Endothelial cell of umbilical vein (primary cell): ENCODE results near the gene CARNS1. TPM values are rescaled to one million over a fixed set of nuclear protein-coding genes. Genes with fewer than 3 reads are reported as not detected.

ENCODE experiments used
- BruUV-seq: library from RNA; stranded (reverse); fragments of 400-500 nt; replicated peaks from 2 replicates; lab custom pipeline; 2021; lab: Mats Ljungman, UMichigan
- CTCF ChIA-PET: fragments of 300-600, 350-600 bp; sonication (Branson Sonifier 250); formaldehyde crosslinking; loops from one replicate; lab custom pipeline; 2021; ENCODE audit warnings: antibody characterized with exemption, inconsistent platforms; lab: Charles Lee
- POLR2A ChIA-PET: fragments of 300-600, 350-600 bp; sonication (Branson Sonifier 250); formaldehyde crosslinking; loops from one replicate; lab custom pipeline; 2021; ENCODE audit warnings: antibody characterized with exemption, inconsistent platforms; lab: Charles Lee
- DNase-seq: peaks from one replicate; pipeline ENCODE4 v3.0.0-alpha.2; 2011; ENCODE audit warnings: low read depth, low spot score
- FAIRE-seq: peaks from 2 replicates; lab custom pipeline; 2011; peaks lifted over from hg19 to GRCh38; lab: Jason Lieb, UNC
- H2AFZ ChIP-seq: 2 replicates; pipeline ENCODE4 v1.6.0; 2012; ENCODE audit warnings: low read depth, low read length, control low read depth, inconsistent platforms
- H3K27ac ChIP-seq: 2 replicates; pipeline ENCODE4 v1.5.1; 2011; ENCODE audit warnings: low read depth, mild to moderate bottlenecking, control low read depth, low read length, moderate library complexity; ENCODE audit not compliant: insufficient read depth
- H3K27me3 ChIP-seq, 2 experiments: 2 replicates each; pipeline versions ENCODE4 v1.6.0 to v1.6.1; 2011; ENCODE audit warnings: low read length in 2 of 2, mixed read lengths in 1 of 2; ENCODE audit not compliant: control insufficient read depth in 2 of 2, insufficient read depth in 2 of 2
- H3K36me3 ChIP-seq, 2 experiments: 2 replicates in 1 of 2; 3 replicates in 1 of 2; pipeline ENCODE4 v1.5.1; 2011; ENCODE audit warnings: low read length in 2 of 2, mild to moderate bottlenecking in 1 of 2, moderate library complexity in 1 of 2; ENCODE audit not compliant: control insufficient read depth in 2 of 2, insufficient read depth in 2 of 2; ENCODE audit errors: extremely low read depth in 1 of 2
- H3K4me1 ChIP-seq: 3 replicates; pipeline ENCODE4 v1.5.1; 2011; ENCODE audit warnings: mild to moderate bottlenecking, low read length; ENCODE audit not compliant: control insufficient read depth, insufficient read depth; ENCODE audit errors: extremely low read depth
- H3K4me2 ChIP-seq: 2 replicates; pipeline ENCODE4 v1.6.1; 2011; ENCODE audit warnings: low read length, control low read depth, mixed read lengths; ENCODE audit not compliant: insufficient read depth
- H3K4me3 ChIP-seq, 3 experiments: fragments of 200-600 bp in 1 of 3; sonication (generic), shearing (Covaris generic) in 1 of 3; replicated peaks in 1 of 3; 2 replicates each; pipeline ENCODE4 v1.5.1; 2011 to 2016; ENCODE audit warnings: control low read depth in 3 of 3, low read length in 3 of 3, mild to moderate bottlenecking in 2 of 3, inconsistent platforms in 1 of 3, low read depth in 1 of 3, moderate library complexity in 1 of 3; ENCODE audit not compliant: insufficient read depth in 1 of 3
- H3K79me2 ChIP-seq: 2 replicates; pipeline ENCODE4 v1.6.0; 2012; ENCODE audit warnings: low read length, inconsistent platforms; ENCODE audit not compliant: control insufficient read depth, insufficient read depth
- H3K9ac ChIP-seq: replicated peaks from 2 replicates; pipeline ENCODE3; 2011; ENCODE audit warnings: low read length, control low read depth; ENCODE audit not compliant: insufficient read depth; ENCODE audit errors: extremely low read depth
- H3K9me1 ChIP-seq: replicated peaks from 3 replicates; pipeline ENCODE4 v1.6.0; 2011; ENCODE audit warnings: mild to moderate bottlenecking, low read length; ENCODE audit not compliant: control insufficient read depth, insufficient read depth; ENCODE audit errors: extremely low read depth
- H3K9me3 ChIP-seq: replicated peaks from 2 replicates; pipeline ENCODE4 v1.5.1; 2012; ENCODE audit warnings: low read length, inconsistent platforms; ENCODE audit not compliant: control insufficient read depth, insufficient read depth
- H4K20me1 ChIP-seq: replicated peaks from 2 replicates; pipeline ENCODE3; 2011; ENCODE audit warnings: mild to moderate bottlenecking, low read length; ENCODE audit not compliant: control insufficient read depth, insufficient read depth; ENCODE audit errors: extremely low read depth
- CTCF ChIP-seq, 2 donors: IDR thresholded peaks; 1 replicate in 1 of 2; 2 replicates in 1 of 2; pipeline ENCODE4 v1.5.1; 2011; ENCODE audit warnings: low read length in 2 of 2, mild to moderate bottlenecking in 2 of 2, moderate library complexity in 2 of 2, control low read depth in 1 of 2, inconsistent platforms in 1 of 2, low read depth in 1 of 2; ENCODE audit not compliant: insufficient read depth in 1 of 2; ENCODE audit errors: extremely low read depth in 1 of 2
- EZH2 ChIP-seq: IDR thresholded peaks from 2 replicates; pipeline ENCODE4 v1.6.1; 2012; ENCODE audit warnings: borderline replicate concordance, low read depth, mild to moderate bottlenecking, moderate library complexity, low read length, inconsistent platforms; ENCODE audit not compliant: severe bottlenecking
- FOS ChIP-seq: IDR thresholded peaks from 2 replicates; pipeline ENCODE4 v1.6.1; 2011; ENCODE audit warnings: mild to moderate bottlenecking, low read length, moderate library complexity, borderline replicate concordance; ENCODE audit not compliant: insufficient read depth
- GATA2 ChIP-seq: IDR thresholded peaks from 2 replicates; pipeline ENCODE4 v1.7.0; 2011; ENCODE audit warnings: low read depth, mild to moderate bottlenecking, moderate library complexity, mixed read lengths, low read length; ENCODE audit not compliant: insufficient read length, insufficient read depth
- JUN ChIP-seq: IDR thresholded peaks from 2 replicates; pipeline ENCODE4 v1.6.1; 2011; ENCODE audit warnings: borderline replicate concordance, low read depth; ENCODE audit not compliant: insufficient read length, insufficient read depth
- MAX ChIP-seq: IDR thresholded peaks from 2 replicates; pipeline ENCODE4 v1.6.1; 2011; ENCODE audit not compliant: insufficient read depth, insufficient read length
- MYC ChIP-seq: IDR thresholded peaks from one replicate; pipeline ENCODE4 v1.6.1; 2011; ENCODE audit warnings: mild to moderate bottlenecking, low read depth, low read length
- POLR2A ChIP-seq: IDR thresholded peaks from 2 replicates; pipeline ENCODE4 v1.6.1; 2012; ENCODE audit warnings: low read depth, mild to moderate bottlenecking, control low read depth, low read length
- POLR2AphosphoS5 ChIP-seq: IDR thresholded peaks from 2 replicates; pipeline ENCODE4 v1.6.1; 2012; ENCODE audit warnings: low read depth, mild to moderate bottlenecking, control low read depth, low read length, moderate library complexity; ENCODE audit not compliant: insufficient read depth
- dilution Hi-C: fragments of 300-500 bp; cut with MboI; formaldehyde crosslinking; loops from one replicate; pipeline ENCODE4 v1.15.0; 2019; ENCODE audit warnings: low sequenced_read_pairs; ENCODE audit not compliant: extremely low pct_ligation_motif_present
- intact Hi-C: fragments of 100-400 bp; cut with micrococcal nuclease; formaldehyde crosslinking; loops from one replicate; pipeline ENCODE4 v1.10.0; 2022
- polyA plus RNA-seq, 4 experiments: library from polyadenylated mRNA; depleted of rRNA in 3 of 4; stranded (reverse) in 3 of 4; unstranded in 1 of 4; fragments of >200 nt; gene quantifications; 2 replicates each; pipeline versions ENCODE4 v1.2.1 to v1.2.3, GENCODE V29; 2011 to 2012; ENCODE audit warnings: missing spikeins in 1 of 4
- total RNA-seq: library from RNA; stranded (reverse); gene quantifications from 2 replicates; pipeline ENCODE4 v1.2.3, GENCODE V29; 2021

CARNS1 gene
- total and polyA plus RNA-seq, 2 donors (not counting 3 experiments of a cell fraction or from before 2014, with no cell fraction given), result 0.14 to 0.35 TPM

GRCh38 chr11:67396259-67396581 is 19.3 kb upstream of the CARNS1 start:
- Histone ChIP-seq H2AFZ (no peak overlapping the region), H3K9me1 (no peaks in the 10 kb centered on the region), H3K4me3 (no peak overlapping the region), H3K4me2 (no peak overlapping the region), H3K27me3 (no peaks in the 10 kb centered on the region), H3K9ac (no peak overlapping the region), H3K27ac (no peak overlapping the region), H3K36me3 (peaks cover 6 to 27% of the 10 kb centered on the region in 2 experiments), H3K79me2 (peaks cover 20% of the 10 kb centered on the region), H3K4me1 (peaks cover 23% of the 10 kb centered on the region), H3K9me3 (no peaks in the 10 kb centered on the region), H4K20me1 (no peaks in the 10 kb centered on the region)
- CTCF ChIA-PET, result interaction anchor here (2.7 kb wide), 1 partner anchor 14 kb away, joined by 9 read pairs; no protein-coding TSS in a partner anchor
- dilution Hi-C loops, result no loop called here
- POLR2A ChIA-PET, result no interaction called here
- FAIRE-seq (no peak), DNase-seq (no peak)
- TF ChIP-seq MYC, result no peak
- no peak for TF ChIP-seq FOS
- TF ChIP-seq EZH2, result no peak
- no TSS peak for BruUV-seq
- intact Hi-C loops, result no loop called here

- no peak overlapping the region for H3K4me2 ChIP-seq
- H3K27me3 ChIP-seq, result no peaks in the 10 kb centered on the region
- FAIRE-seq (peak; percentile 54), DNase-seq (no peak)
- H2AFZ ChIP-seq, result no peak overlapping the region
- H3K9ac ChIP-seq, result no peak overlapping the region
- POLR2A ChIA-PET, result no interaction called here
- no peak overlapping the region for H3K27ac ChIP-seq
- no TSS peak for BruUV-seq
- peaks cover 19% of the 10 kb centered on the region for H3K79me2 ChIP-seq
- intact Hi-C loops (no loop called here), dilution Hi-C loops (no loop called here)
- peaks cover 20% of the 10 kb centered on the region for H3K4me1 ChIP-seq
- H3K9me1 ChIP-seq, result no peaks in the 10 kb centered on the region
- TF ChIP-seq POLR2AphosphoS5 (no peak), EZH2 (no peak), MYC (no peak), POLR2A (peak; percentile 16), JUN (no peak), CTCF (IDR thresholded peaks at IDR 0.05; ENCODE audit: extremely low read depth in 1 of 2, insufficient read depth in 1 of 2, low read depth in 1 of 2, low read length in 2 of 2) (no peak), GATA2 (no peak), MAX (no peak)
- no peak overlapping the region for H3K4me3 ChIP-seq
- peaks cover 6 to 27% of the 10 kb centered on the region in 2 experiments for H3K36me3 ChIP-seq
- no peaks in the 10 kb centered on the region for H3K9me3 ChIP-seq
- CTCF ChIA-PET, result interaction anchor here (2.7 kb wide), 1 partner anchor 14 kb away, joined by 9 read pairs; no protein-coding TSS in a partner anchor
- no peaks in the 10 kb centered on the region for H4K20me1 ChIP-seq
Observed at GRCh38 chr11:67396587-67397389, 18.7 kb upstream of the CARNS1 start.
